H9 (cell line): ENCODE results near the gene DERL2. TPM values are rescaled to one million over a fixed set of nuclear protein-coding genes. Genes with fewer than 3 reads are reported as not detected.

Experiments used
- DNase-seq: peaks from one replicate; pipeline ENCODE4 v3.0.0-alpha.2; 2017
- H2AFZ ChIP-seq: one replicate; pipeline ENCODE4 v1.6.1; 2013; ENCODE audit warnings: mild to moderate bottlenecking, low read length, control low read depth, moderate library complexity
- H2AK5ac ChIP-seq: 2 replicates; pipeline ENCODE4 v1.6.1; 2013; ENCODE audit warnings: low read length, control low read depth, mixed read lengths; ENCODE audit not compliant: insufficient read length
- H2BK120ac ChIP-seq: one replicate; pipeline ENCODE4 v1.6.1; 2013; ENCODE audit warnings: low read depth, mild to moderate bottlenecking, low read length, control low read depth, inconsistent platforms; ENCODE audit not compliant: poor library complexity, severe bottlenecking
- H2BK12ac ChIP-seq: 2 replicates; pipeline ENCODE4 v1.6.1; 2013; ENCODE audit warnings: low read length, control low read depth, mixed read lengths, low read depth; ENCODE audit not compliant: insufficient read length
- H2BK15ac ChIP-seq: 2 replicates; pipeline ENCODE4 v1.6.1; 2013; ENCODE audit warnings: low read depth, low read length, control low read depth
- H2BK20ac ChIP-seq: one replicate; pipeline ENCODE4 v1.6.1; 2013; ENCODE audit warnings: low read depth, mild to moderate bottlenecking, low read length, control low read depth, inconsistent platforms; ENCODE audit not compliant: poor library complexity, severe bottlenecking
- H2BK5ac ChIP-seq: 2 replicates; pipeline ENCODE4 v1.6.1; 2013; ENCODE audit warnings: low read length, control low read depth, mixed read lengths; ENCODE audit not compliant: insufficient read length
- H3K14ac ChIP-seq: 2 replicates; pipeline ENCODE4 v1.6.1; 2013; ENCODE audit warnings: low read length, control low read depth; ENCODE audit not compliant: insufficient read depth
- H3K18ac ChIP-seq: 2 replicates; pipeline ENCODE4 v1.6.1; 2013; ENCODE audit warnings: low read depth, mild to moderate bottlenecking, mixed read lengths, low read length, control low read depth; ENCODE audit not compliant: insufficient read length
- H3K23ac ChIP-seq: 2 replicates; pipeline ENCODE4 v1.6.1; 2013; ENCODE audit warnings: low read length, control low read depth, mixed read lengths, low read depth; ENCODE audit not compliant: insufficient read length
- H3K23me2 ChIP-seq: 2 replicates; pipeline ENCODE4 v1.6.1; 2013; ENCODE audit warnings: low read depth, mild to moderate bottlenecking, mixed read lengths, low read length, control low read depth; ENCODE audit not compliant: insufficient read length, poor library complexity, severe bottlenecking
- H3K27ac ChIP-seq: 2 replicates; pipeline ENCODE4 v1.5.1; 2013; ENCODE audit warnings: low read length, control low read depth, mixed read lengths, low read depth; ENCODE audit not compliant: insufficient read length
- H3K27me3 ChIP-seq: 2 replicates; pipeline ENCODE4 v1.6.1; 2013; ENCODE audit warnings: low read length, control low read depth, inconsistent platforms; ENCODE audit not compliant: insufficient read depth
- H3K4ac ChIP-seq: 2 replicates; pipeline ENCODE4 v1.6.1; 2013; ENCODE audit warnings: low read depth, mild to moderate bottlenecking, control low read depth, inconsistent platforms, low read length, moderate library complexity
- H3K4me1 ChIP-seq: 2 replicates; pipeline ENCODE4 v1.6.1; 2013; ENCODE audit warnings: low read length, control low read depth, inconsistent platforms; ENCODE audit not compliant: insufficient read depth
- H3K4me2 ChIP-seq: 2 replicates; pipeline ENCODE4 v1.6.1; 2013; ENCODE audit warnings: low read length, control low read depth, mixed read lengths; ENCODE audit not compliant: insufficient read length, insufficient read depth
- H3K56ac ChIP-seq: 2 replicates; pipeline ENCODE4 v1.6.1; 2013; ENCODE audit warnings: low read depth, mild to moderate bottlenecking, mixed read lengths, low read length, control low read depth; ENCODE audit not compliant: insufficient read length
- H3K79me1 ChIP-seq: 2 replicates; pipeline ENCODE4 v1.6.1; 2013; ENCODE audit warnings: low read depth, mild to moderate bottlenecking, moderate library complexity, low read length, control low read depth, inconsistent platforms; ENCODE audit not compliant: insufficient read depth, poor library complexity, severe bottlenecking
- H3K79me2 ChIP-seq: 2 replicates; pipeline ENCODE4 v1.6.1; 2013; ENCODE audit warnings: low read length, control low read depth, inconsistent platforms; ENCODE audit not compliant: insufficient read depth
- H3K9ac ChIP-seq: 2 replicates; pipeline ENCODE4 v1.6.1; 2013; ENCODE audit warnings: low read length, control low read depth, mixed read lengths; ENCODE audit not compliant: insufficient read length; ENCODE audit errors: extremely low read depth
- H3K9me3 ChIP-seq: one replicate; pipeline ENCODE4 v1.6.1; 2013; ENCODE audit warnings: low read depth, low read length, inconsistent platforms; ENCODE audit not compliant: control insufficient read depth
- H3T11ph ChIP-seq: one replicate; pipeline ENCODE4 v1.6.1; 2013; ENCODE audit warnings: mild to moderate bottlenecking, low read length, control low read depth, inconsistent platforms
- H4K20me1 ChIP-seq: one replicate; pipeline ENCODE4 v1.6.1; 2013; ENCODE audit not compliant: control insufficient read depth, insufficient read length, insufficient read depth
- H4K5ac ChIP-seq: 2 replicates; pipeline ENCODE4 v1.6.1; 2013; ENCODE audit warnings: low read depth, mild to moderate bottlenecking, mixed read lengths, low read length, control low read depth; ENCODE audit not compliant: insufficient read length
- H4K8ac ChIP-seq: replicated peaks from 2 replicates; pipeline ENCODE4 v1.6.1; 2013; ENCODE audit warnings: low read length, control low read depth, mixed read lengths, low read depth; ENCODE audit not compliant: insufficient read length
- H4K91ac ChIP-seq: 2 replicates; pipeline ENCODE4 v1.6.1; 2013; ENCODE audit warnings: low read depth, mild to moderate bottlenecking, moderate library complexity, mixed read lengths, low read length, control low read depth; ENCODE audit not compliant: insufficient read length
- H3K27ac Mint-ChIP-seq, 3 experiments: 2 replicates in 2 of 3; 3 replicates in 1 of 3; pipeline ENCODE4 v1.8.0; 2020 to 2021; ENCODE audit warnings: mixed read lengths in 3 of 3, mild to moderate bottlenecking in 1 of 3, moderate library complexity in 1 of 3
- H3K27me3 Mint-ChIP-seq: 2 replicates; pipeline ENCODE4 v1.8.0; 2021; ENCODE audit warnings: low read depth, mild to moderate bottlenecking, moderate library complexity, mixed read lengths
- H3K36me3 Mint-ChIP-seq, 3 experiments: 2 replicates in 2 of 3; 3 replicates in 1 of 3; pipeline ENCODE4 v1.8.0; 2020 to 2021; ENCODE audit warnings: low read depth in 3 of 3, mixed read lengths in 3 of 3; ENCODE audit not compliant: insufficient read depth in 1 of 3
- H3K4me1 Mint-ChIP-seq, 2 experiments: 2 replicates each; pipeline ENCODE4 v1.8.0; 2020; ENCODE audit warnings: mixed read lengths in 2 of 2
- H3K4me3 Mint-ChIP-seq, 2 experiments: 2 replicates in 1 of 2; 3 replicates in 1 of 2; pipeline ENCODE4 v1.8.0; 2020 to 2021; ENCODE audit warnings: mild to moderate bottlenecking in 2 of 2, mixed read lengths in 2 of 2, moderate library complexity in 1 of 2
- H3K9me3 Mint-ChIP-seq, 2 experiments: 2 replicates in 1 of 2; 3 replicates in 1 of 2; pipeline ENCODE4 v1.8.0; 2020; ENCODE audit warnings: mild to moderate bottlenecking in 2 of 2, mixed read lengths in 2 of 2, moderate library complexity in 1 of 2
- CTCF ChIP-seq: fragments of 200-600 bp; sonication (generic); conservative IDR thresholded peaks from 3 replicates; pipeline ENCODE4 v1.8.0; 2021; ENCODE audit warnings: antibody characterized with exemption, mild to moderate bottlenecking
- WGBS: extraction: QIAGEN DNeasy Blood & Tissue Kit; methylation state at CpG from one replicate; pipeline ENCODE4 v1.1.7; 2013; ENCODE audit warnings: missing lambda C conversion rate, low lambda C conversion rate, mixed read lengths; ENCODE audit not compliant: insufficient read length; ENCODE audit errors: extremely low coverage; 5-methylcytosine and 5-hydroxymethylcytosine counted together
- total RNA-seq: library from RNA; stranded (reverse); gene quantifications from 2 replicates; pipeline ENCODE4 v1.2.1, GENCODE V29; 2021

DERL2 gene
- total RNA-seq, 1 experiment from 2014 or later = 83.2 TPM

GRCh38 chr17:5480962-5481361, 5.0 kb downstream of the DERL2 start:
- no peak overlapping the region for H3K4me3 Mint-ChIP-seq

More at GRCh38 chr17:5480962-5481361, 5.0 kb downstream of the DERL2 start:
- Mint-ChIP-seq H3K27ac (no peak overlapping the region), H3K4me1 (peaks cover 0 to 8% of the 10 kb centered on the region in 2 experiments; a peak in 3 of 4 replicates), H3K36me3 (peaks cover 51 to 85% (median 80%) of the 10 kb centered on the region in 3 experiments), H3K27me3 (no peaks in the 10 kb centered on the region), H3K9me3 (no peaks in the 10 kb centered on the region)
- H3K23ac ChIP-seq = no peak overlapping the region
- TF ChIP-seq CTCF = no peak
- no peak overlapping the region for H3K4ac ChIP-seq
- no peak overlapping the region for H4K91ac ChIP-seq
- H3K79me1 ChIP-seq = peaks cover 3% of the 10 kb centered on the region
- H2BK20ac ChIP-seq = no peak overlapping the region
- no CpG with 5 or more reads among the region's 6 CpGs for WGBS
- no peaks in the 10 kb centered on the region for H3K4me1 ChIP-seq
- H3K27me3 ChIP-seq = no peaks in the 10 kb centered on the region
- peaks cover 7% of the 10 kb centered on the region for H3K23me2 ChIP-seq
- no peak overlapping the region for H4K5ac ChIP-seq
- no peak overlapping the region for H3K27ac ChIP-seq
- no peak overlapping the region for H3K4me2 ChIP-seq
- H3K18ac ChIP-seq = no peak overlapping the region
- H2AK5ac ChIP-seq = no peak overlapping the region
- no peak for DNase-seq
- no peak overlapping the region for H2AFZ ChIP-seq
- H4K20me1 ChIP-seq = no peaks in the 10 kb centered on the region
- H2BK120ac ChIP-seq = no peak overlapping the region
- H4K8ac ChIP-seq = no peak overlapping the region
- H2BK5ac ChIP-seq = no peak overlapping the region
- H3K56ac ChIP-seq = no peak overlapping the region
- H3K9me3 ChIP-seq = no peaks in the 10 kb centered on the region
- no peak overlapping the region for H2BK15ac ChIP-seq
- no peak overlapping the region for H3T11ph ChIP-seq
- H3K14ac ChIP-seq = no peak overlapping the region
- H2BK12ac ChIP-seq = no peak overlapping the region
- H3K9ac ChIP-seq = no peak overlapping the region
- peaks cover 8% of the 10 kb centered on the region; the same call in 1 of the 2 replicates for H3K79me2 ChIP-seq
